Activated T-helper 9 cell treated with anti-CD3 and anti-CD28 coated beads, Interleukin-2, amount 50 U/mL, for 16 hours (primary cell): ENCODE measurements around the gene JAM3.

Source experiments
- DNase-seq: peaks from one replicate; pipeline ENCODE4 v3.0.0-alpha.2; 2020; ENCODE audit warnings: low read depth

JAM3 gene

GRCh38 chr11:134068829-134069425 is at the start of gene JAM3:
JAM3 (plus strand) TSS chr11:134069072; CDS start chr11:134069084, 12 bp downstream.
- peak; percentile 96 for DNase-seq

DNA sequence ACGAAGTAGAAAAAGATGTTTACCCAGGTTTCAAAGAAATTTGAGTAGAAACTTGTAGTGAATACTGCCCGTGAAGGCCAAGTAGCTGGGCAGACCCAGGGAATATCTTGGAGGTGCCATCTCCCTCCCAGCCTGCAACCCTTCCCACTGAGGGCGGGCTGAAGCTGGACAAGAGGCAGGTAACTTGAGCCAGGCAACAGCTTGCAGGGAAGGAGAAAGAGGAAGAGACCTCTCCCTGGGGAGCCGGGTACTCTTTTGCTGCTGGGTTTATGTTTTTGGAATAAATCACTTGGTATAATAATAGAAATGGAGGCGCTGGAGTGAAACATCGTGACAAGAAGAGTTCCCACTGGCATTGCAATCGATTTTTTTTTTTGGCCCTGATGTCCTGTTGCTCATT is 49.4 kb upstream of the JAM3 start:
- DNase-seq = no peak

GRCh38 chr11:134020598-134020997 is 48.3 kb upstream of the JAM3 start:
- DNase-seq = no peak

DNA sequence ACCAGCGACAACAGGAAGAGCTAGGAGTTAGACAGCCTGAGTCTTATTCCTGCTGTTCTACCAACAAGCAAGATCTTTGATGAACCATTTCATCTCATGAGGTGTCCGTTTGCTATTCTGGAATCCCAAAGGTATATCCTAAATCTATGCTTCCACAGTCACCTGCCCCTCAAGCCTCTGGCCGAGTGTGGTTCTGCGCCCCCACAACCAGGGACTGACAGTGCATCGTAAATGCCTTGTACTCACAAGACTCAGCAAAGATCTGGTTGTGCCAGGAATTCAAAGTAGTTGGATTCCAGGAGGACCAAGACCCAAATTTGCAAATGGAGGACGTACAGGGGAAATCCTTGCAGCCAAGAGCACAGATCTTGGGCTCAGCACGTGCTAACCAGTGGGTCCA is 47.5 kb upstream of the JAM3 start:
- DNase-seq = no peak

DNA sequence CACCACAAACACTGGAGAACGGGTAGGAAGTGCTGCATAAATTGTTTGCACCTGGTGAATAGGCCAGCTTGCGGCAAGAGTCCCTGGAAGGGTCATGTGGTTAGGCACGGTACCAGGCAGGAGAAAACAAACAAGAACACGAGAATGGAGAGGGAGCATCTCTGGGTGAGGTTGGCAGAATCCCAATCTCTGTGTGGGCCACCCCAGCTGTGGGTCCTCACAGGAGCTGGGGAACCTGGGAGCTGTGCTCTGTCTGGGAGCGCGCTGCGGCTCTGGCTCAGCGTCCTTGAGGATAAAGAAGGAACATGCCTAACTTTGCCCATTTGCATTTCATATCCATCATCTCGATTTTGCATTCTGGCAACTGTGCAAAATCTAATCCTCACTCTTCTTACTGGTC is 46.1 kb upstream of the JAM3 start:
- DNase-seq = no peak

DNA sequence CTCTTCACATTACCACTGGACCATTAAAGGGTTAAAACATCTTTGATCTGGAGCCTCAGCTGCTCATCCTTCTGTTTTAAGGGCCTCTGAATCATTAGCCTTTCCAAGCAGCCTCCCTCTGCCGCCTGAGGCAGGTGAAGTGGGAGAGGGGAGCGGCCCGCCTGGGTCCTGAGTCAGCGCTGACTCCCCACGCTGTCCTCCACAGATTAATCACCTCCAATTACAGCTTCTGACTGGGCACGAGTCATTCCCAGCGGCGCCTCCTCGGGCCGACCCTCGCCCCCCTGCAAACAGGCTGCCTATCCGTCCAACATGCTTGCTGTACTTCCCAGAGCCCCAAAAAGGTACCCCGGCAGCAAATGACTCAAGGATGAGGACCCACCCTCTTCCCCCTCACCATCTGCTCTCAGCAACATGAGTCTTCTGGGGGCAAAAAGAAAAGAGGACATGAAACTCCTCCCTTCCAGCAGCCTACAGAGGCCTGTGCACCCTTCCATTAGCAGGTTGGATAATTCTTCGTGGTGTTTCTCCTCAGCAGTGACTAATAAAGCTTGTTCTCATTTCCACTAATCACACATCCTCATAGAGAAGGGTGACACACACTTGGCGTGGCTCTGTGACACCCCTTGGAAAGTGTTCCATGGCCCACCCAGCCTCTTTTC is 44.3 kb upstream of the JAM3 start:
- DNase-seq = no peak

GRCh38 chr11:134025082-134025429 is 43.8 kb upstream of the JAM3 start:
- no peak for DNase-seq

DNA sequence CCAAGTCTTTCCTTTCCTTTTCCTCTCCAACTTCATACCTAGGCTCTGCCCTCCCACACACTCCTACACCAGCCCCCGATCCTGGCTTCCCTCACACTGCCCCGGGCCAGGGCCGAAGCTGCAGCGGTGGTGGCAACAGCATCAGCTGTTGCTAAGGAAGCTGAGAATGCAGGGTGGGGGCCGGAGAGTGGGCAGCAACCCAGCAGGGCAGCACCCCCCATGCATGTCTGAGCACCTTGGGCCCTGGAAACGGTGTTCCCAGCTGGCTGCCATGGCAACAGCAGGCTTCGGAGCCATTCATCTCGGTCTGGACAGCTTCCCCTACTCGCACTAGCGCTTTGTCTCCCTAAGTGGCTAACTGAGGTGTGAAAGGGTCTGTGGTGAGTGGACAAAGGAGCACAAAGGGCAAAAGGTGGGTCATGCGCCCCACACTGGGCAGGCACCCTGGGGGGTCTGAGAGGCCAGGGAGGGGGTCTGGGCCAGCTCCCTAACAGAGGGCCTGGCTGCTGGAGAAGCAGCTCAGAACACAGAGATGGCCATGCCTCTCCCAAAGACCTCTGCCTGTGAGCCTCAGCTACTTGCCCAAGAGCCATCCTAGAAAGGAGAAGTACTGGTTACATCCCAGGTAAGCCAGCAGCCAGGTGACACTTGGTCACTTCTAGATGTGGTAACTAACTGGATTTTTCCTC is 42.1 kb upstream of the JAM3 start:
- DNase-seq = no peak

GRCh38 chr11:134027671-134028070 is 41.2 kb upstream of the JAM3 start:
- no peak for DNase-seq

GRCh38 chr11:134028368-134028920 is 40.4 kb upstream of the JAM3 start:
- DNase-seq = no peak

DNA sequence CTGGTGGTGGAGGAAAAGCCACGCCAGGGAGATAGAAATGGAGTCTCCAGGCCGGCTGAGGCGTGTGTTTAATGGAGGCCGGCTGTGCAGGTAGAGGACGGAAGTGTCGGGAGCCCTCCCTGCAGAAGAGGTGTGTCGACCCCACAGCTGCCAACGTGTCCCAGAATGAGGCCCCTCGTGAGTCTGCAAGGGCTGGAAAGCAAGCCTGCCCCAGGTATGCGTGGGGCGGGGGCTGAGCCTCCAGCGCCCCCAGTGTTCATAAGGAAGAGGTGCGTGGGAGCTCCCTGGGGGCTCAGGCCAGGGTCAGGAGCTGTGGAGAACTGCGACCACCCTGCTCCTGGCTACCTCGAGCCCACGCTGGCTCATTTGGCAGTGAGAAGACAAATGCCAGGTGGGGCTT is 38.0 kb upstream of the JAM3 start:
- DNase-seq = no peak

GRCh38 chr11:134032043-134032442 is 36.8 kb upstream of the JAM3 start:
- DNase-seq = no peak

GRCh38 chr11:134032501-134033091 is 36.3 kb upstream of the JAM3 start:
- DNase-seq = no peak

GRCh38 chr11:134033276-134033675 is 35.6 kb upstream of the JAM3 start:
- DNase-seq = no peak

GRCh38 chr11:134033696-134034491 is 35.0 kb upstream of the JAM3 start:
- peak; percentile 21 for DNase-seq

- DNase-seq = no peak
These were observed 34.1 kb upstream of the JAM3 start for GRCh38 chr11:134034496-134035381.

DNA sequence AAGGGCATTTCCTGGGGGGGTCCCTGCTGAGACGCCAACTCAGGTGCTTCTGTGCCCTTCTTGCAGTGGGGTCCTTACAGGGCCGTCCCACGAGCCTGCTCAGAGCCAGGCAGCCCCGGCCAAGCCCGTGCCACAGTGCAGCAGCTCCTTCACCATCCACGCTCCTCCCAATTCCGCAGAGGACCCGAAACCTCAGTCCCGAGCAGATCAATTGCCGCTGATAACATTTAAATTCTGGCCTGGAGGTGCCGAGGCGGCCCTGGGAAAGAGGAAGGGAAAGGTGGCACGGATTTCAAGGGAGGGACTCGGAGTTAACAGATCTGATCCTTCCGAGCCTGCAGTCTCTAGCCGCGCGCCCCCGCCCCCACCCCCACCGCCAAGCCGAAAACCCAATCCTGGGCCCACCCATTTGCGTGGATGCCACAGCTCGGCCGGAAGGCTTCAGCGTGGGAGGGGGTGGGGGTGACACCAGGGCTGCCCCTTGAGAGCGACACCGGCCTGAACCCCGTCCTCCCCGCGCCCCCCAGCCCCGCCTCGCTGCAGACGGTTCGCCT is 32.3 kb upstream of the JAM3 start:
- no peak for DNase-seq

GRCh38 chr11:134037046-134037908 is 31.6 kb upstream of the JAM3 start:
- DNase-seq = peak; percentile 40

GRCh38 chr11:134038897-134039470 is 29.9 kb upstream of the JAM3 start:
- DNase-seq = no peak
